PC-3 (cell line): Measurements from ENCODE around the gene SLC1A2. TPM values are rescaled to one million over a fixed set of nuclear protein-coding genes. Genes with fewer than 3 reads are reported as not detected.

Source experiments
- ATAC-seq: fragments of 200-7000 bp; cut with Tn5 transposase; 2 replicates; pipeline ENCODE4 v1.9.1; 2020; ENCODE audit warnings: mild to moderate bottlenecking, moderate library complexity
- BruUV-seq: library from RNA; stranded (reverse); fragments of 400-500 nt; replicated peaks from 2 replicates; lab custom pipeline; 2021; lab: Mats Ljungman, UMichigan
- CTCF ChIA-PET: fragments of 300-600 bp; sonication (Branson Sonifier 250); formaldehyde crosslinking; loops from one replicate; lab custom pipeline; 2022; ENCODE audit warnings: antibody characterized with exemption; lab: Charles Lee
- POLR2A ChIA-PET: fragments of 300-600 bp; sonication (Branson Sonifier 250); formaldehyde crosslinking; loops from one replicate; lab custom pipeline; 2022; ENCODE audit warnings: antibody characterized with exemption; ENCODE audit not compliant: unreplicated experiment; lab: Charles Lee
- DNase-seq: peaks from one replicate; pipeline ENCODE4 v3.0.0-alpha.2; 2015
- H2AFZ ChIP-seq: fragments of 300-600 bp; sonication (generic); 2 replicates; pipeline ENCODE4 v1.6.0; 2016; ENCODE audit warnings: antibody characterized with exemption, low read length
- H3F3A ChIP-seq: fragments of 300-600 bp; sonication (generic); one replicate; pipeline ENCODE4 v1.6.0; 2017; ENCODE audit warnings: antibody characterized with exemption, low read length, control low read depth, mild to moderate bottlenecking; ENCODE audit not compliant: unreplicated experiment
- H3K27ac ChIP-seq: fragments of 300-600 bp; sonication (generic); 2 replicates; pipeline ENCODE4 v1.5.1; 2016; ENCODE audit warnings: mild to moderate bottlenecking, low read length
- H3K27me3 ChIP-seq: fragments of 300-600 bp; sonication (generic); 2 replicates; pipeline ENCODE4 v1.6.1; 2016; ENCODE audit warnings: low read length, mixed read lengths
- H3K36me3 ChIP-seq: fragments of 300-600 bp; sonication (generic); 2 replicates; pipeline ENCODE4 v1.6.1; 2016; ENCODE audit warnings: low read depth, mixed run types, low read length, mixed read lengths
- H3K4me1 ChIP-seq: fragments of 300-600 bp; sonication (generic); 2 replicates; pipeline ENCODE4 v1.5.1; 2016; ENCODE audit warnings: low read length; ENCODE audit not compliant: insufficient read depth
- H3K4me2 ChIP-seq: fragments of 300-600 bp; sonication (generic); 2 replicates; pipeline ENCODE4 v1.6.0; 2016; ENCODE audit warnings: low read length
- H3K4me3 ChIP-seq: fragments of 300-600 bp; sonication (generic); 2 replicates; pipeline ENCODE4 v1.5.1; 2016; ENCODE audit warnings: mild to moderate bottlenecking, low read length, mixed read lengths
- H3K79me2 ChIP-seq: fragments of 300-600 bp; sonication (generic); 2 replicates; pipeline ENCODE4 v1.6.1; 2017; ENCODE audit warnings: low read length, mixed read lengths
- H3K9ac ChIP-seq: fragments of 300-600 bp; sonication (generic); 2 replicates; pipeline ENCODE4 v1.6.0; 2016; ENCODE audit warnings: mild to moderate bottlenecking, low read length
- H3K9me2 ChIP-seq: fragments of 300-600 bp; sonication (generic); replicated peaks from 2 replicates; pipeline ENCODE4 v1.6.1; 2016; ENCODE audit warnings: mixed run types, low read length, mixed read lengths
- H3K9me3 ChIP-seq: fragments of 300-600 bp; sonication (generic); 2 replicates; pipeline ENCODE4 v1.6.1; 2016; ENCODE audit warnings: low read length, mixed read lengths
- H4K20me1 ChIP-seq: fragments of 300-600 bp; sonication (generic); 2 replicates; pipeline ENCODE4 v1.6.1; 2016; ENCODE audit warnings: low read length, mixed read lengths
- EZH2 ChIP-seq: fragments of 300-600 bp; sonication (generic); IDR thresholded peaks from one replicate; pipeline ENCODE4 v1.6.1; 2017; ENCODE audit warnings: antibody characterized with exemption, mild to moderate bottlenecking, low read length; ENCODE audit not compliant: unreplicated experiment
- EZH2phosphoT487 ChIP-seq: fragments of 300-600 bp; sonication (generic); IDR thresholded peaks from 2 replicates; pipeline ENCODE4 v1.6.1; 2018; ENCODE audit warnings: mild to moderate bottlenecking, antibody characterized with exemption, low read length, borderline replicate concordance
- intact Hi-C: fragments of 100-400 bp; cut with micrococcal nuclease; formaldehyde crosslinking; loops from 2 replicates; pipeline ENCODE4 v1.9.0; 2023
- total RNA-seq: library from RNA; depleted of rRNA; stranded (reverse); fragments of >200 nt; gene quantifications from 2 replicates; pipeline ENCODE4 v1.2.3, GENCODE V29; 2014
- TF ChIP-seq, protein P1 (sequence below): fragments of 300-600 bp; sonication (generic); conservative IDR thresholded peaks from 2 replicates; pipeline ENCODE4 v1.5.1; 2017; ENCODE audit warnings: antibody characterized with exemption, low read depth, mild to moderate bottlenecking, low read length

Gene SLC1A2
- total RNA-seq, 1 experiment from 2014 or later: 0.18 TPM

DNA sequence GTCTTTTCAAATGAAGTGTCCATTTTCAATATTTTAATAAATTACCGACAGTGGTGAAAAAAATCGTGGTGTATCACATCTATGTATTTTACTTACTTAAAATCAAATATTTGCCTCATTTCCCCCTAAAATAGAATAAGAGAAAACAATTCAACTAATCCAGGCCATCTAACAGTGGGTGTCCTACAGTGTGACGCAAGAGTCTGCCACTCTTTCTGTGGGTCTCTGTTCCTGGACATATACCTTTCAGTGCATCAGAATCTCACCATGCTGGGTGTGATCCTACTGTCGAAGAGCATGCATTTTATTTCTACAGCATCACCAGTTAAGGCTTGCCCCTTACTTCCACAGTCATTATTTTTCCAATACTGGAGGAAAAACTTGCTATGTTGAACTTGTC lies 169.2 kb downstream of the SLC1A2 start:
- DNase-seq: no peak
- Histone ChIP-seq H3K27ac (no peak overlapping the region), H3K4me3 (no peak overlapping the region), H3K9ac (no peak overlapping the region), H3K27me3 (no peaks in the 10 kb centered on the region), H3K9me3 (no peaks in the 10 kb centered on the region), H4K20me1 (no peaks in the 10 kb centered on the region), H3K36me3 (no peaks in the 10 kb centered on the region; the same call in 1 of the 2 replicates), H2AFZ (no peak overlapping the region), H3K4me1 (no peaks in the 10 kb centered on the region), H3K79me2 (no peaks in the 10 kb centered on the region), H3K4me2 (no peak overlapping the region), H3F3A (no peaks in the 10 kb centered on the region), H3K9me2 (no peaks in the 10 kb centered on the region)
- BruUV-seq: no TSS peak
- POLR2A ChIA-PET: no interaction called here
- intact Hi-C loops: no loop called here
- no peak for TF ChIP-seq EZH2phosphoT487
- ATAC-seq: no peak
- CTCF ChIA-PET: no interaction called here

DNA sequence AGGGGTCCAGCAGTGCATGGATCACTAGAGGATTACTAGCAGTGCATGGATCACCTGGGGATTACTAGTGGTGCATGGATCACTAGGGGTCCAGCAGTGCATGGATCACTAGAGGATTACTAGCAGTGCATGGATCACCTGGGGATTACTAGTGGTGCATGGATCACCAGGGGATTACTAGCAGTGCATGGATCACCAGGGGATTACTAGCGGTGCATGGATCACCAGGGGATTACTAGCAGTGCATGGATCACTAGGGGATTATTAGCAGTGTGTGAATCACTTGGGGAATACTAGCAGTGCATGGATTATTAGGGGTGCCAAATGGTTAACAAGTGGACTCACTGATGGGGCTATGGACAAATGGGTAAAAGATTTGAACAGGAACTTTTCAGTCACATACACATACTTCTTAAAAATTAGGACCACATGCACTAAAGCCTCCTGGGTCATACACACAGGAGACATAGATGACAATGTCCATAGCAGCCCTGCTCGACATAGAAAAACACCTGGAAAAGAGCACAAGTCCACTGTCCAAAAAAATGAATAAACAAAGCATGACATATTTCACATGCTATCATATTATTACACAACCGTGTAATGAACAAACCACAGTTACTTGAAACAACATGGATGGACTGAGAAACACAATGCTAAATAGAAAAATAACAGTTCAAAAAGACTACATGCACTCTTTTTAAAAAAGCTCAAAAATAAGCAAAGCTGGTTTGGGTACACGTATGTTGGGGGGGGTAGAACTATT lies 170.6 kb downstream of the SLC1A2 start:
- Histone ChIP-seq H3K9me3 (no peaks in the 10 kb centered on the region), H3K27me3 (no peaks in the 10 kb centered on the region), H3K79me2 (no peaks in the 10 kb centered on the region), H3K27ac (no peak overlapping the region), H3K36me3 (no peaks in the 10 kb centered on the region; the same call in 1 of the 2 replicates), H2AFZ (no peak overlapping the region), H3K4me1 (no peaks in the 10 kb centered on the region), H3K4me3 (no peak overlapping the region), H3F3A (no peaks in the 10 kb centered on the region), H3K4me2 (no peak overlapping the region), H3K9ac (no peak overlapping the region), H3K9me2 (no peaks in the 10 kb centered on the region), H4K20me1 (no peaks in the 10 kb centered on the region)
- ChIA-PET CTCF (no interaction called here), POLR2A (no interaction called here)
- BruUV-seq: no TSS peak
- TF ChIP-seq EZH2: no peak
- no peak for TF ChIP-seq EZH2phosphoT487
- TF ChIP-seq, protein P1, sequence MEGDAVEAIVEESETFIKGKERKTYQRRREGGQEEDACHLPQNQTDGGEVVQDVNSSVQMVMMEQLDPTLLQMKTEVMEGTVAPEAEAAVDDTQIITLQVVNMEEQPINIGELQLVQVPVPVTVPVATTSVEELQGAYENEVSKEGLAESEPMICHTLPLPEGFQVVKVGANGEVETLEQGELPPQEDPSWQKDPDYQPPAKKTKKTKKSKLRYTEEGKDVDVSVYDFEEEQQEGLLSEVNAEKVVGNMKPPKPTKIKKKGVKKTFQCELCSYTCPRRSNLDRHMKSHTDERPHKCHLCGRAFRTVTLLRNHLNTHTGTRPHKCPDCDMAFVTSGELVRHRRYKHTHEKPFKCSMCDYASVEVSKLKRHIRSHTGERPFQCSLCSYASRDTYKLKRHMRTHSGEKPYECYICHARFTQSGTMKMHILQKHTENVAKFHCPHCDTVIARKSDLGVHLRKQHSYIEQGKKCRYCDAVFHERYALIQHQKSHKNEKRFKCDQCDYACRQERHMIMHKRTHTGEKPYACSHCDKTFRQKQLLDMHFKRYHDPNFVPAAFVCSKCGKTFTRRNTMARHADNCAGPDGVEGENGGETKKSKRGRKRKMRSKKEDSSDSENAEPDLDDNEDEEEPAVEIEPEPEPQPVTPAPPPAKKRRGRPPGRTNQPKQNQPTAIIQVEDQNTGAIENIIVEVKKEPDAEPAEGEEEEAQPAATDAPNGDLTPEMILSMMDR: no peak
- DNase-seq (no peak), ATAC-seq (no peak)
- intact Hi-C loops: no loop called here

DNA sequence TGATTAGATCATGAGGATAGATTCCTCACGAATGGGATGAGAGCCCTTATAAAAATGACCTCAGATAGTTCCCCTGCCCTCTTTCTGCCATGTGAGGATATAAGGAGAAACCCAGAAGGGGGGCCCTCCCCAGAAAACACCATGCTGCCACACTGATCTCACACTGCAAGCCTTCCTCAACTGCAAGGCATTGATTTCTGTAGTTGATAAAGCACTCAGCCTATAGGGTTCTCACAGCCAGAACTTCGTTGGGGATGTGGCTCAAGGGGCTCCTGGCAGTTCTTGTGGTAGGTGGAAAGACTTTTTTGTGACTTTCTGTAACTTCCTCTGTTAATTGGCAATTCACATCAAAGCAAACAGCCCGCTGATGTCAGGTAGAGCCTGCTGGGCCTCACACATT lies 171.5 kb downstream of the SLC1A2 start:
- CTCF ChIA-PET: no interaction called here
- H3K9ac ChIP-seq: no peak overlapping the region
- no peaks in the 10 kb centered on the region for H3K9me2 ChIP-seq
- no peaks in the 10 kb centered on the region; the same call in 1 of the 2 replicates for H3K36me3 ChIP-seq
- BruUV-seq: no TSS peak
- no peak for ATAC-seq
- no peak overlapping the region for H3K4me2 ChIP-seq
- H2AFZ ChIP-seq: no peak overlapping the region
- no peak overlapping the region for H3K4me3 ChIP-seq
- H3K27ac ChIP-seq: no peak overlapping the region
- no peaks in the 10 kb centered on the region for H3K9me3 ChIP-seq
- H3K79me2 ChIP-seq: no peaks in the 10 kb centered on the region
- H3F3A ChIP-seq: no peaks in the 10 kb centered on the region
- intact Hi-C loops: no loop called here
- POLR2A ChIA-PET: no interaction called here
- DNase-seq: no peak
- TF ChIP-seq, protein P1: no peak
- no peak for TF ChIP-seq EZH2phosphoT487
- H3K4me1 ChIP-seq: no peaks in the 10 kb centered on the region
- no peaks in the 10 kb centered on the region for H4K20me1 ChIP-seq
- no peaks in the 10 kb centered on the region for H3K27me3 ChIP-seq
